Muscle of arm (tissue), 12 donors: Measurements from ENCODE around the gene MLH1. TPM values are rescaled to one million over a fixed set of nuclear protein-coding genes. Genes with fewer than 3 reads are reported as not detected.
A peak's percentile ranks its signal among the peaks of the same experiment; 100 is the strongest.

ENCODE experiments used
- DNase-seq: peaks from one replicate; pipeline ENCODE4 v3.0.0-alpha.2; 2013
- polyA plus RNA-seq, 12 donors: library from polyadenylated mRNA; unstranded; fragments of 120-200 nt; gene quantifications; one replicate each; pipeline ENCODE4 v1.2.1, GENCODE V29; 2013; ENCODE audit not compliant: insufficient read length in 12 of 12

The MLH1 gene
- polyA plus RNA-seq, 12 donors = 33.5 to 59.2 (median 48.6) TPM; not detected in 1

GRCh38 chr3:37086918-37087317 is 93.6 kb downstream of the MLH1 start:
- no peak for DNase-seq

GRCh38 chr3:37087870-37088269 is 94.6 kb downstream of the MLH1 start:
- no peak for DNase-seq

GRCh38 chr3:37092484-37092883 is 99.2 kb downstream of the MLH1 start:
- no peak for DNase-seq

DNA sequence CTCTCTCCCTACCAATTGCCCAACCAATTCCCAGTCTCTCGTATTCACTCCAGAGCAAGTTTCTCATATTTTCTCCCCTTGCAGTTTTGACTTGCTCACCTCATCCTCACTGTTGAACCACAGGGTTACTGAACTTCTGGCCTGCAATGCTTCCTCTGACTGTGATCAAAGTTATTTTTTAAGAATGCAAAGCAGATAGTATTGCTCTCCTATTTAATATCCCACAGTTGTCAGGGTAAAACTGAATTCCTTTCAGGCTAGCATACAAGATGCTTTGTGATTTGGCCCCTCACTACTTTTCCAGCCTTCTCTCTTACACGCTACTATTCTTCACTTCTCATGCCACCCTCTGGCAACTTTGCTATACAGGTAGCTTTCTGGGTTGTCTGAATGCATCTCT is 100.2 kb downstream of the MLH1 start:
- DNase-seq = no peak

GRCh38 chr3:37094636-37095035 is 101.3 kb downstream of the MLH1 start:
- no peak for DNase-seq

- DNase-seq = peak; percentile 47
Observed at GRCh38 chr3:37096288-37096687, 103.0 kb downstream of the MLH1 start.

DNA sequence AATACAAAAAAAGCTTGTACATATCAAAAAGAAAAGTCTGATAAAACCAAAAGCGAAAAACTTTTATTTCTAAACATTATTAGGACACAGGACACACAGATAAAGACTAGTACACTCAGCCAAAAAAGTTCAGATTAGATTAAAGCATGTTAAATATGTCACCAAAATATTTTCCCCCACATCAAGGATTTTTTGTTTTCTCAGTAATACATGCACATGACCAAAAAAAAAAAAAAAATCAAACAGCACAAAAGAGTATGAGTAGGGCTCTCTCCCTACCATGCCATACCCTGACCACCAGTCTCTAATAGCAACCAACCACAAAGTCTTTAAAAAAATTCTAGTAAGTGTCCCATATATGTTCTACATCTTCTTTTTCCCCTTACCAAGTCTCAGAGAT is 103.7 kb downstream of the MLH1 start:
- no peak for DNase-seq

DNA sequence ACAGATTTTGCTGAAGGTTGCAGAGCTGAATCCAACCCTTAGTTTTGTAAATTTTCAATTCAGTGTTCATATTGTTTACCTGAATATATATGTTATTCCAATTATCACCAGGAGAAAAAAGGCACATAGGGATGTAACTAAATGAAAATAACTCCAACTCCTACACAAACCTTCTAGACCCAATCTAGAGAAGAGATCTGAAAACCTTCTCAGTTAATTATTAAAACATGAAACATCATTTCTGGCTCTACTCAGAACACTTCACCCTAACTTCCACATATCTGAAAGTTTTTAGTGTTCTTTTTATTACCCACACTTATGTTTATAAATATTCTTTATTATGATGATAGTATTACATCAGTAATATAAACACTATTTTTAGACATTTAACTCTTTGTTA is 104.5 kb downstream of the MLH1 start:
- DNase-seq = no peak

DNA sequence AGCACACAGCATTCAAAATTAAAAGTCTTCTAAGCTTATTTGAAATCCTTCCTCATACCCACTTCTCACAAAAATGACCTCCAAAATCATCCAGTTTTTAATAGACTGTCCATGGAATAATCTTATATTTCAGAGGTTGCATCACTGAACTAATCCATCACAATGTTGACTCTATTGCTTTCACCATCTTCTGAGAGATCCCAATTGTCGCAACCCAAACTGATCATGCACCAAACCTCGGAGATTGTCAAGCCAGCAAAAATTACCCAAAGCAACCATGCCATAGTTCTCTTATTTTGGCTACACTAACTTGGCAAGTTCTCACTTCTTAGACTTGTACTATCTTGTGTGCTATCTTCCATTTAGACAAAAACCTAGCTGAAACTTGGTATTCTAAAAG is 105.6 kb downstream of the MLH1 start:
- no peak for DNase-seq

GRCh38 chr3:37099469-37099868 is 106.2 kb downstream of the MLH1 start:
- DNase-seq = no peak

GRCh38 chr3:37100411-37100810 is 107.1 kb downstream of the MLH1 start:
- DNase-seq = no peak

Other genes starting within 250 kb of the MLH1 start
- 1 to 10 TPM in 11 of 12 donors, not detected in 1; 1.6 to 4.1 (median 2.2) TPM for gene DCLK3, start 229.0 kb upstream of the MLH1 start, polyA plus RNA-seq
- gene TRANK1, start 48.5 kb upstream of the MLH1 start, polyA plus RNA-seq = 10 to 100 TPM in 1 of 12 donors, 1 to 10 TPM in 10, not detected in 1; 4.0 to 19.3 (median 5.6) TPM
- 10 to 100 TPM in 11 of 12 donors, not detected in 1; 24.4 to 44.4 (median 34.8) TPM for gene EPM2AIP1, start 387 bp upstream of the MLH1 start, polyA plus RNA-seq
- 10 to 100 TPM in 11 of 12 donors, not detected in 1; 33.1 to 76.3 (median 45.3) TPM for gene LRRFIP2, start 181.1 kb downstream of the MLH1 start, polyA plus RNA-seq
- 10 to 100 TPM in 11 of 12 donors, not detected in 1; 56.5 to 81.1 (median 73.4) TPM for gene GOLGA4, start 249.8 kb downstream of the MLH1 start, polyA plus RNA-seq